HG02798 (cell line): Measurements from ENCODE around the gene C1RL.
A peak's percentile ranks its signal among the peaks of the same experiment; 100 is the strongest.
"Not testable (repeated sequence)": the region's sequence is repeated elsewhere in the genome, so short reads cannot be mapped to it uniquely, and the experiment has no call there.

Experiments
- ATAC-seq: cut with Tn5 transposase; IDR thresholded peaks from one replicate; pipeline ENCODE4 v1.9.1; 2021; ENCODE audit warnings: mild to moderate bottlenecking; ENCODE audit not compliant: unreplicated experiment, poor library complexity

The C1RL gene

GRCh38 chr12:7117670-7118069, 8.7 kb upstream of the C1RL start:
- ATAC-seq: no peak

GRCh38 chr12:7116916-7117315, 7.9 kb upstream of the C1RL start:
- ATAC-seq: no peak

- ATAC-seq: no peak
Measured at GRCh38 chr12:7116196-7116595, 7.2 kb upstream of the C1RL start.

- ATAC-seq: no peak
Measured at GRCh38 chr12:7114851-7115250, 5.8 kb upstream of the C1RL start.

- ATAC-seq: no peak
Measured at GRCh38 chr12:7114008-7114407, 5.0 kb upstream of the C1RL start.

- ATAC-seq: no peak
Measured at GRCh38 chr12:7113389-7113871, 4.4 kb upstream of the C1RL start.

GRCh38 chr12:7112041-7112440, 3.0 kb upstream of the C1RL start:
- ATAC-seq: no peak

GRCh38 chr12:7110661-7111060, 1.6 kb upstream of the C1RL start:
- no peak for ATAC-seq

- ATAC-seq: no peak
Measured at GRCh38 chr12:7109572-7109920, 532 bp upstream of the C1RL start.

- peak; percentile 93 for ATAC-seq
Measured at GRCh38 chr12:7108003-7108795, 815 bp downstream of the C1RL start.

- ATAC-seq: no peak
Measured at GRCh38 chr12:7107636-7108002, 1.4 kb downstream of the C1RL start.

GRCh38 chr12:7107181-7107580, 1.8 kb downstream of the C1RL start:
- not testable (repeated sequence) for ATAC-seq

- no peak for ATAC-seq
Measured at GRCh38 chr12:7106082-7106481, 2.9 kb downstream of the C1RL start.

GRCh38 chr12:7103837-7104584, 5.0 kb downstream of the C1RL start:
- ATAC-seq: no peak

GRCh38 chr12:7102582-7102981, 6.4 kb downstream of the C1RL start:
- ATAC-seq: no peak

- no peak for ATAC-seq
Measured at GRCh38 chr12:7101694-7102131, 7.3 kb downstream of the C1RL start.

GRCh38 chr12:7101047-7101693, 7.8 kb downstream of the C1RL start:
- ATAC-seq: no peak

GRCh38 chr12:7100239-7100638, 8.8 kb downstream of the C1RL start:
- no peak for ATAC-seq

- ATAC-seq: no peak
Measured at GRCh38 chr12:7099290-7099996, 9.6 kb downstream of the C1RL start.

GRCh38 chr12:7096979-7097378, 12.0 kb downstream of the C1RL start:
- no peak for ATAC-seq
